Mesothelial cell of epicardium (in vitro differentiated cells): ENCODE data around the gene SLC6A19. TPM values are rescaled to one million over a fixed set of nuclear protein-coding genes. Genes with fewer than 3 reads are reported as not detected.

Experiments used
- DNase-seq, 2 experiments: peaks; one replicate each; pipeline ENCODE4 v3.0.0; 2021; ENCODE audit warnings: low spot score in 2 of 2; ENCODE audit not compliant: unreplicated experiment in 2 of 2
- H3K27ac Mint-ChIP-seq: 2 replicates; pipeline ENCODE4 v1.8.0; 2021; ENCODE audit warnings: mixed read lengths
- H3K27me3 Mint-ChIP-seq: 2 replicates; pipeline ENCODE4 v1.8.0; 2021; ENCODE audit warnings: low read depth, mixed read lengths
- H3K36me3 Mint-ChIP-seq: 2 replicates; pipeline ENCODE4 v1.8.0; 2021; ENCODE audit warnings: mixed read lengths
- H3K4me1 Mint-ChIP-seq: 2 replicates; pipeline ENCODE4 v1.8.0; 2021; ENCODE audit warnings: mixed read lengths
- H3K4me3 Mint-ChIP-seq: 2 replicates; pipeline ENCODE4 v1.8.0; 2021; ENCODE audit warnings: mild to moderate bottlenecking, moderate library complexity, mixed read lengths
- H3K9me3 Mint-ChIP-seq: 2 replicates; pipeline ENCODE4 v1.8.0; 2021; ENCODE audit warnings: mixed read lengths
- CTCF ChIP-seq: fragments of 200-600 bp; sonication (generic); IDR thresholded peaks from one replicate; pipeline ENCODE4 v1.5.0; 2021; ENCODE audit warnings: antibody characterized with exemption; ENCODE audit not compliant: unreplicated experiment
- total RNA-seq: library from RNA; stranded (reverse); gene quantifications from 3 replicates; pipeline ENCODE4 v1.2.1, GENCODE V29; 2021

The SLC6A19 gene
- total RNA-seq, 1 donor from 2014 or later, result not detected

- H3K4me3 Mint-ChIP-seq, result no peak overlapping the region
- DNase-seq, result no peak
Measured at GRCh38 chr5:1218351-1219080, 17.1 kb downstream of the SLC6A19 start.

GRCh38 chr5:1219098-1219767 lies 17.8 kb downstream of the SLC6A19 start:
- Mint-ChIP-seq H3K36me3 (no peaks in the 10 kb centered on the region), H3K4me3 (no peak overlapping the region), H3K27ac (no peak overlapping the region), H3K9me3 (peaks cover 4% of the 10 kb centered on the region), H3K4me1 (no peaks in the 10 kb centered on the region), H3K27me3 (peaks cover 26% of the 10 kb centered on the region)
- DNase-seq, result no peak
- TF ChIP-seq CTCF, result no peak

More at GRCh38 chr5:1218351-1219080, 17.1 kb downstream of the SLC6A19 start:
- Mint-ChIP-seq H3K27me3 (peaks cover 20% of the 10 kb centered on the region), H3K27ac (no peak overlapping the region), H3K36me3 (no peaks in the 10 kb centered on the region), H3K9me3 (peaks cover 4% of the 10 kb centered on the region), H3K4me1 (no peaks in the 10 kb centered on the region)
- TF ChIP-seq CTCF, result no peak

- Mint-ChIP-seq H3K9me3 (peaks cover 4% of the 10 kb centered on the region), H3K27me3 (peaks cover 29% of the 10 kb centered on the region), H3K36me3 (no peaks in the 10 kb centered on the region), H3K27ac (no peak overlapping the region), H3K4me1 (no peaks in the 10 kb centered on the region), H3K4me3 (no peak overlapping the region)
- TF ChIP-seq CTCF, result no peak
- no peak for DNase-seq
Measured at GRCh38 chr5:1219768-1220100, 18.3 kb downstream of the SLC6A19 start.

GRCh38 chr5:1220351-1220750 lies 19.0 kb downstream of the SLC6A19 start:
- peaks cover 29% of the 10 kb centered on the region for H3K27me3 Mint-ChIP-seq
- no peak for DNase-seq
- no peak for TF ChIP-seq CTCF
- H3K27ac Mint-ChIP-seq, result no peak overlapping the region
- H3K36me3 Mint-ChIP-seq, result no peaks in the 10 kb centered on the region
- no peak overlapping the region for H3K4me3 Mint-ChIP-seq
- peaks cover 4% of the 10 kb centered on the region for H3K9me3 Mint-ChIP-seq
- H3K4me1 Mint-ChIP-seq, result no peaks in the 10 kb centered on the region

- H3K4me3 Mint-ChIP-seq, result no peak overlapping the region
Measured at GRCh38 chr5:1220831-1221230, 19.4 kb downstream of the SLC6A19 start.

More at GRCh38 chr5:1220831-1221230, 19.4 kb downstream of the SLC6A19 start:
- TF ChIP-seq CTCF, result no peak
- Mint-ChIP-seq H3K4me1 (no peaks in the 10 kb centered on the region), H3K36me3 (no peaks in the 10 kb centered on the region), H3K27ac (no peak overlapping the region), H3K9me3 (peaks cover 2% of the 10 kb centered on the region), H3K27me3 (peaks cover 28% of the 10 kb centered on the region)
- no peak for DNase-seq
